ENCODE data around the gene NCEH1. TPM values are rescaled to one million over a fixed set of nuclear protein-coding genes. Genes with fewer than 3 reads are reported as not detected.
"Not testable (repeated sequence)": the region's sequence is repeated elsewhere in the genome, so short reads cannot be mapped to it uniquely, and the experiment has no call there.

The NCEH1 gene
- polyA plus RNA-seq, 3 donors = 2.8 to 4.5 (median 3.7) TPM

GRCh38 chr3:172708921-172709773, 1.7 kb downstream of the NCEH1 start:
- no peak for DNase-seq

- no peak for DNase-seq
These were observed 2.9 kb downstream of the NCEH1 start for GRCh38 chr3:172707967-172708366.

- no peak for DNase-seq
These were observed 3.8 kb downstream of the NCEH1 start for GRCh38 chr3:172707030-172707429.

- no peak for DNase-seq
These were observed 5.7 kb downstream of the NCEH1 start for GRCh38 chr3:172705170-172705569.

- DNase-seq = no peak
These were observed 6.9 kb downstream of the NCEH1 start for GRCh38 chr3:172704001-172704400.

- DNase-seq = not testable (repeated sequence)
These were observed 8.1 kb downstream of the NCEH1 start for GRCh38 chr3:172702731-172703130.

- DNase-seq = no peak
These were observed 8.6 kb downstream of the NCEH1 start for GRCh38 chr3:172702256-172702655.

GRCh38 chr3:172701751-172702150, 9.1 kb downstream of the NCEH1 start:
- DNase-seq = no peak

GRCh38 chr3:172700936-172701455, 9.9 kb downstream of the NCEH1 start:
- no peak for DNase-seq

GRCh38 chr3:172700256-172700655, 10.6 kb downstream of the NCEH1 start:
- no peak for DNase-seq

- DNase-seq = no peak
These were observed 11.8 kb downstream of the NCEH1 start for GRCh38 chr3:172699031-172699430.

- DNase-seq = no peak
These were observed 12.2 kb downstream of the NCEH1 start for GRCh38 chr3:172698631-172699030.

- DNase-seq = no peak
These were observed 13.3 kb downstream of the NCEH1 start for GRCh38 chr3:172697558-172697957.

GRCh38 chr3:172696357-172696756, 14.5 kb downstream of the NCEH1 start:
- DNase-seq = no peak

GRCh38 chr3:172694573-172695246, 16.2 kb downstream of the NCEH1 start:
- DNase-seq = no peak

- no peak for DNase-seq
These were observed 18.0 kb downstream of the NCEH1 start for GRCh38 chr3:172692751-172693338.

GRCh38 chr3:172690936-172691335, 19.9 kb downstream of the NCEH1 start:
- no peak for DNase-seq

GRCh38 chr3:172688588-172688987, 22.3 kb downstream of the NCEH1 start:
- DNase-seq = no peak

- no peak for DNase-seq
These were observed 23.4 kb downstream of the NCEH1 start for GRCh38 chr3:172687501-172687900.

- DNase-seq = no peak
These were observed 25.3 kb downstream of the NCEH1 start for GRCh38 chr3:172685331-172686214.

- no peak for DNase-seq
These were observed 30.2 kb downstream of the NCEH1 start for GRCh38 chr3:172680684-172681083.

- DNase-seq = no peak
These were observed 31.3 kb downstream of the NCEH1 start for GRCh38 chr3:172679599-172679998.
